GM13977 (cell line): ENCODE results near the gene TIGIT.
A peak's percentile ranks its signal among the peaks of the same experiment; 100 is the strongest.

Experiments
- DNase-seq: peaks from one replicate; pipeline ENCODE4 v3.0.0; 2012; ENCODE audit warnings: low spot score
- CTCF ChIP-seq: IDR thresholded peaks from 2 replicates; pipeline ENCODE4 v1.5.1; 2012; ENCODE audit warnings: mild to moderate bottlenecking, control low read depth; ENCODE audit not compliant: insufficient read depth; ENCODE audit errors: extremely low read depth, missing control alignments
- in situ Hi-C: fragments of 300-500 bp; cut with MboI; formaldehyde crosslinking; loops from one replicate; pipeline ENCODE4 v1.12.0; 2022; ENCODE audit warnings: low sequenced_read_pairs, low pct_unique_long_range_greater_than_20kb, mixed read lengths, inconsistent platforms; ENCODE audit not compliant: unreplicated experiment

The TIGIT gene

GRCh38 chr3:114331710-114332109 is 37.9 kb downstream of the TIGIT start:
- in situ Hi-C loops = no loop called here
- no peak for DNase-seq
- TF ChIP-seq CTCF = no peak

GRCh38 chr3:114332342-114333179 is 38.7 kb downstream of the TIGIT start:
- no peak for TF ChIP-seq CTCF
- in situ Hi-C loops = no loop called here
- DNase-seq = no peak

- no peak for TF ChIP-seq CTCF
- in situ Hi-C loops = no loop called here
- no peak for DNase-seq
These were observed 39.5 kb downstream of the TIGIT start for GRCh38 chr3:114333180-114333922.

GRCh38 chr3:114333923-114334240 is 40.1 kb downstream of the TIGIT start:
- in situ Hi-C loops = no loop called here
- no peak for TF ChIP-seq CTCF
- no peak for DNase-seq

GRCh38 chr3:114336122-114336697 is 42.4 kb downstream of the TIGIT start:
- in situ Hi-C loops = no loop called here
- DNase-seq = no peak
- peak; percentile 41 for TF ChIP-seq CTCF

GRCh38 chr3:114336857-114337256 is 43.0 kb downstream of the TIGIT start:
- in situ Hi-C loops = no loop called here
- TF ChIP-seq CTCF = no peak
- DNase-seq = no peak
